SK-N-SH (cell line): ENCODE data around the gene CXCR5.

ENCODE experiments used
- CTCF ChIP-seq: fragments of 200-600 bp; sonication (generic); IDR thresholded peaks from 2 replicates; pipeline ENCODE4 v1.6.1; 2017; ENCODE audit warnings: antibody characterized with exemption, mild to moderate bottlenecking, moderate library complexity
- EP300 ChIP-seq, 2 experiments: IDR thresholded peaks; 2 replicates each; pipeline versions ENCODE4 v1.4.0 to v1.6.1; 2012; ENCODE audit warnings: borderline replicate concordance in 1 of 2, low read depth in 1 of 2, low read length in 1 of 2
- IRF3 ChIP-seq: fragments of 150-350 bp; IDR thresholded peaks from 2 replicates; pipeline ENCODE4 v1.6.1; 2016; ENCODE audit warnings: mild to moderate bottlenecking, low read depth, low read length
- RAD21 ChIP-seq: IDR thresholded peaks from 2 replicates; pipeline ENCODE4 v1.6.1; 2012; ENCODE audit warnings: mild to moderate bottlenecking, low read length
- RCOR1 ChIP-seq: fragments of 150-350 bp; IDR thresholded peaks from 2 replicates; pipeline ENCODE4 v1.6.1; 2017; ENCODE audit warnings: antibody characterized with exemption, low read length
- REST ChIP-seq: IDR thresholded peaks from 2 replicates; pipeline ENCODE4 v1.6.1; 2012; ENCODE audit warnings: mild to moderate bottlenecking, low read depth, low read length, moderate library complexity
- RFX5 ChIP-seq: IDR thresholded peaks from 2 replicates; pipeline ENCODE4 v1.6.1; 2012; ENCODE audit warnings: mild to moderate bottlenecking, improper control_type of control experiment, low read length
- TEAD4 ChIP-seq: IDR thresholded peaks from 2 replicates; pipeline ENCODE4 v1.4.0; 2012; ENCODE audit warnings: mild to moderate bottlenecking, borderline replicate concordance; ENCODE audit not compliant: insufficient read depth
- YY1 ChIP-seq: IDR thresholded peaks from 2 replicates; pipeline ENCODE4 v1.4.0; 2012; ENCODE audit warnings: low read depth, mild to moderate bottlenecking

- TF ChIP-seq IRF3 (no peak), CTCF (no peak), REST (no peak), RFX5 (no peak), RAD21 (no peak), TEAD4 (no peak), RCOR1 (no peak), EP300 (IDR thresholded peaks at IDR 0.05; ENCODE audit: borderline replicate concordance in 1 of 2, low read depth in 1 of 2, low read length in 1 of 2) (no peak), YY1 (no peak)
Measured at GRCh38 chr11:118883004-118883367, 706 bp upstream of the CXCR5 start.
